GM19467 (cell line): Measurements from ENCODE around the gene AGXT2.
A peak's percentile ranks its signal among the peaks of the same experiment; 100 is the strongest.
"Not testable (repeated sequence)": the region's sequence is repeated elsewhere in the genome, so short reads cannot be mapped to it uniquely, and the experiment has no call there.

Experiments
- ATAC-seq: cut with Tn5 transposase; IDR thresholded peaks from one replicate; pipeline ENCODE4 v1.9.1; 2021; ENCODE audit warnings: mild to moderate bottlenecking, moderate library complexity; ENCODE audit not compliant: unreplicated experiment

AGXT2 gene

GRCh38 chr5:34976347-34976746 is 71.4 kb downstream of the AGXT2 start:
- ATAC-seq = no peak

- ATAC-seq = not testable (repeated sequence)
Observed at GRCh38 chr5:34971655-34972054, 76.1 kb downstream of the AGXT2 start.

- ATAC-seq = no peak
Observed at GRCh38 chr5:34970552-34970951, 77.2 kb downstream of the AGXT2 start.

- ATAC-seq = no peak
Observed at GRCh38 chr5:34968258-34968657, 79.5 kb downstream of the AGXT2 start.

GRCh38 chr5:34967540-34967939 is 80.2 kb downstream of the AGXT2 start:
- ATAC-seq = no peak

GRCh38 chr5:34959323-34959722 is 88.4 kb downstream of the AGXT2 start:
- ATAC-seq = peak; percentile 65

- ATAC-seq = peak; percentile 49
Observed at GRCh38 chr5:34957857-34958690, 89.7 kb downstream of the AGXT2 start.

GRCh38 chr5:34957321-34957720 is 90.4 kb downstream of the AGXT2 start:
- no peak for ATAC-seq
